NCI-H2081 treated with DMSO at 0.1 percent for 48 hours (cell line): ENCODE results near the gene SESN2.
"Not testable (repeated sequence)": the region's sequence is repeated elsewhere in the genome, so short reads cannot be mapped to it uniquely, and the experiment has no call there.

Experiments used
- DNase-seq: peaks from one replicate; lab custom pipeline; 2025; lab: John Stamatoyannopoulos, UW

The SESN2 gene

DNA sequence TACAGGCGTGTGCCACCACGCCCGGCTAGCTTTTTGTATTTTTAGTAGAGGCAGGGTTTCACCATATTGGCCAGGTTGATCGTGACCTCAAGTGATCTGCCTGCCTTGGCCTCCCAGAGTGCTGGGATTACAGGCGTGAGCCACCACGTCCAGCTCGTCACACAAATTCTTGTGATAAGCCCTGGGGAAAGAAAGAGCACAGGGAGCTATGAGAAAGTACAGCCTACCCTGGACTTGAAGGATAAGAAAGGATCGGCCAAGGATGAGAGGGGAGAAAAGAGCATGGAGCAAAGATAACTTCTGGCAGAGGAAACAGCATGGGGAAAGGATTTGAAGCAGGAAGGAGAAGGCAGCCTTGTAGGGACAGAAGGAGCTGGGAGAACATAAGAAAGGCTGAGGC is 29.2 kb downstream of the SESN2 start:
- DNase-seq = no peak

DNA sequence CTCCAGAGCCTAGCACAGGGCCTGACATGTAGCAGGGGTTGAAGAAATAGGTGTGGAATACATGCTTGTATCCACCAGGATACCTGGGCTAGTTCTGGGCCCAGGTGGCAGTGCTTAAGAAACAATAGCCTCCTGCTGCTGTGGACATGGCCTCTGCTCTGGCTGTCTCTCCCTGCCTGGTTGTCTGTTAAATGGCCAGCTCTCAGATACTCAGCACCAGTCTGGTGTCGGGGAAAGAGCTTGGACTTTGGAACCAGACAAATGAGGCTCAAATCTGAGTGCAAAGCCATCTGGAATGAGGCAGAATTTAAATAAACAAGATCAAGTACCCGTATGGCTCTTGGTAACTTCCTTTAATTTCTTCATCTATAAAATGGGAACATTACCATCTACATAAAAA is 31.5 kb downstream of the SESN2 start:
- no peak for DNase-seq

DNA sequence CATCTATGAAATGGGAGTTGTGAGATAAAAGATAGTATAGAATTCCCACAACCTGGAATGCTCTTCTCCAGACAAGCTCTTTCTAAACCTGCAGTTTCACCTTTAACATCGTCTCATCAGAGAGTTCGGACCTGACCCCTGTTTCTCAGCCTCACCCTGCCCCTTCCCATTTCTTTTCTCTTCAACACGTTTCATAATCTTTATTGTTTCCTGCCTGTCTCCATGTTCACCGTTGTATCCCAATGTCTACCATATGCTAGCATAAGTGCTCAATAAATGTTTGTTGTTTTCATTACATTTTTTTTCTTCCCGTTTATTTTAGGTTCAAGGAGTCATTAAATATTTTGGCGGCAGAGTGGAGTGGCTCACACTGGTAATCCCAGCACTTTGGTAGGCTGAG is 32.4 kb downstream of the SESN2 start:
- DNase-seq = no peak

DNA sequence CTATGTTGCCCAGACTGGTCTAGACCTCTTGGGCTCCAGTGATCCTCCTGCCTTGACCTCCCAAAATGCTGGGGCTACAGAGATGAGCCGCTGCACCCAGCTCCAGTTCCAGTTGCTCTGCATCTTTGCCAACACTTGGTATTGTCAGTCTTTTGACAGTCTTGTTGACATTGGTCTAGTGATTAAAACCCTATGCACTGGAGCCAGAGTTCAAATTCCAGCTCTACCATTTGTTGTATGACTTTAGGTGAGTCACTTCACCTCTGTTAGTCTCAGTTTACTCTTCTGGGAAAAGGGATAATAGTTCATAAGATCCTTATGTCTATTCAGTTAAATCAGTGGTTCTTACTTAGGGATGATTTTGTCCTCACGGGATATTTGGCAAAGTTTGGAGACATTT is 36.6 kb downstream of the SESN2 start:
- no peak for DNase-seq

DNA sequence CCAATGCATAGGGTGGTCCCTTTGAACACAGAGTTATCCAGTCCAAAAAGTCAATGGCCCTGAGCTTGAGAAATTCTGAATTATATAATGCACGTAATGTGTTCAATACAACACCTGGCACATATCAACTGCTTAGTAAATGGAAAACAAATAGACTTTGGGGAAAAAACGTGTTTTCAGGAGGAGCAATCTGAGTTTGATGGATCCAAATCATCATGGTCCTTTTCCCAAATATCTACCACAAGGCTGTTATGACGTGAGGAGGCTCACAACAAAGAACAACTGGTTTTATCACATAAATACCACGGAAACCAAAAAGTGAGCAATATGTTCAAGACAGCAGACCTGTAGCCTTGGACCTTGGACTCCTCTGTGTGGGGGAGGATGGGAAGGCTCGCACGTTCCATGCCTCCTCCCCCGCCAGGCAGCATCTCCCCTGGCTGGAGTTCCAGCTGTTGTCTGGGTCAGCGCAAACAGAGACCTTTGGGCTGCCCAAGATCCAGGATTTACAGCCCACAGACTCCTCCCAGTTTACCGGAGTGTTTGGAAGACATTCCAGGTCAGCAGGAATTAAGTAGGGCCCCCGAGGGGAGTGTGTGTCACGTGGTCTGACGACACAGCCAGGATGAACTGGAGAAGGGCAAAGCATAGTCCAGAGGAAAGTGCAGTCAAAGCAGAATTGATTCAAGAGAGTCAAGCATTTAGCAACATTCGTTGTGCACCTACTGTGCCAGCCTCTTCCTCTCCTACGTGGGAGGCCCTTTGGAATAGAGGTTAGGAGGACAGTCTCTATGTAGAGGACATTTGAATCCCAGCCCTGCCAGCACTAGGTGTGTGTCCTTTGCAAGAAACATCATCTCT is 37.3 kb downstream of the SESN2 start:
- DNase-seq = no peak

DNA sequence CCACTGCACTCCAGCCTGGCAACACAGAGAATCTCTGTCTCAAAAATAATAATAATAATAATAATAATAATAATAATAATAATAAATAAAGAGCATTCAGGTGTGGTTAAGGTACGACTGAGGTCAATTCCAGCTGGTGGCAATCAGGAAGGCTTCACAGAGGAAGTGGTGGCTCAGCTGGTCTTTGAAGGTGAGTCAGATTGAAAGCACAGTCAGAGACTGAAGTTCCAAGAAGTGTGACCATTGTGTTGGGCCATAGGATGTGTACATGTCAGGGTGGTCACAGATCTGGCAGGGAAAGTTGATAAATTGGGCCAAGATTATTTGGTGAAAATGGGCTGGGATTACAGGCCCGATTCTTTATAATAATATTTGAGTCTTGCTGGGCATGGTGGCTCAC is 38.5 kb downstream of the SESN2 start:
- DNase-seq = no peak

DNA sequence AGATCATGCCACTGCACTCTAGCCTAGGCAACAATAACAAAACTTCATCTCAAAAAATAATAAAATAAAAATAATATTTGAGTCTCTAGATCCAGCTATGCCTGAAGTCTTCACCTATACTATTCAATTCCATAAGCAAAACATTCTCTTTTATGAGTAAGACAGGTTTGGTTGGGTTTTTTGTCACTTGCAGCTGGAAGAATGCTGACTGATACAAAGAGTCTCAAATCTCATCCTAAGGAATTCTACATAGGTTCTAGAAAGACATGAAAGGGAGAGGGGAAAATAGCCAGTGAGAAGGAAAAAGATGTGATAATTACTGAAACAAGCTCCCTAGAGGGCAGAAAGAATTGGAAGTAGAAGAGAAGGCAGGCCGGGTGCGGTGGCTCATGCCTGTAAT is 39.1 kb downstream of the SESN2 start:
- DNase-seq = no peak

DNA sequence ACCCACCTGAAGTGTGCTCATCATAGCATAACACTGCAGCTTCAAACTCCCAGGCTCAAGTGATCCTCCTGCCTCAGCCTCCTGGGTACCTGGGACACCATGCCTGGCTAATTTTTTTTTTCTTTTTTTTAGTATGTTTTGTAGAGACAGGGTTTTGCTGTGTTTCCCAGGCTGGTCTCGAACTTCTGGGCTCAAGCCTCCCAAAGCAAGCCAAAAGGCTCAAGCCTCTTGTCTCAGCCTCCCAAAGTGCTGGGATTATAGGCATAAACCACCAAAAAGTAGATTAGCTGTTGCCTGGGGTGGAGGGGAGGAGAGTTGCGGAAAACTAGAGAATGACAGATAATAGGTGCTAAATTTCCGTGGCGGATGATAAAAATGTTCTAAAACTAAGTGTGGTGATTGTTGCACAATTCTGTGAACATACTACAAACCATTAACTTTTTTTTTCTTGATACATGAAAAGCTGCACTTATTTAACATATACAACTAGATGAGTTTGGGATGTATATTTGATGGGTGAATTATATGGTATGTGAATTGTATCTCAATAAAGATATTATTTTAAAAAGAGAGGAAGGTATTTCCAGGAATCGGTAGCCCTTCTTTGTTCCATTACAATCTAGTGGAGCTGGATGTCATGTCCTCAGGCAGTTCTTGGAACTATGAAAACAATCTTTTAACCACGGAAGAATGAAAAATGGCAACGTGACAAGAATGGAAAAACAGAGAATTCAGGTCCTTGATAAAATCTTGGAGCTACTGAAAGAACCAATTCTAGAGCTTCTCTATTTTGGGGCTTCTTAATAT is 42.3 kb downstream of the SESN2 start:
- no peak for DNase-seq

DNA sequence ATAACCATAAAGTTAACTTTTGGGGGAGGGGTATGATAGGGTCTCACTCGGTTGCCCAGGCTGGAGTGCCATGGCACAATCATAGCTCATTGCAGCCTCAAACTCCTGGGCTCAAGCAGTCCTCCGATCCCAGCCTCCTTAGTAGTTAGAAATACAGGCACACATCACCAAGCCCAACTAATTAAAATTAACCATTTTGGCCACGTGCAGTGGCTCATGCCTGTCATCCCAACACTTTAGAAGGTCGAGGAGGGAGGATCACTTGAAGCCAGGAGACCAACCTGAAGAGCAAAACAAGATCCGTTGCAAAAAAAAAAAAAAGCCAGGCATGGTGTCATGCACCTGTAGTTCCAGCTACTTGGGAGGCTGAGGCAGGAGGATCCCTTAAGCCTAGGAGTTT is 42.9 kb downstream of the SESN2 start:
- no peak for DNase-seq

DNA sequence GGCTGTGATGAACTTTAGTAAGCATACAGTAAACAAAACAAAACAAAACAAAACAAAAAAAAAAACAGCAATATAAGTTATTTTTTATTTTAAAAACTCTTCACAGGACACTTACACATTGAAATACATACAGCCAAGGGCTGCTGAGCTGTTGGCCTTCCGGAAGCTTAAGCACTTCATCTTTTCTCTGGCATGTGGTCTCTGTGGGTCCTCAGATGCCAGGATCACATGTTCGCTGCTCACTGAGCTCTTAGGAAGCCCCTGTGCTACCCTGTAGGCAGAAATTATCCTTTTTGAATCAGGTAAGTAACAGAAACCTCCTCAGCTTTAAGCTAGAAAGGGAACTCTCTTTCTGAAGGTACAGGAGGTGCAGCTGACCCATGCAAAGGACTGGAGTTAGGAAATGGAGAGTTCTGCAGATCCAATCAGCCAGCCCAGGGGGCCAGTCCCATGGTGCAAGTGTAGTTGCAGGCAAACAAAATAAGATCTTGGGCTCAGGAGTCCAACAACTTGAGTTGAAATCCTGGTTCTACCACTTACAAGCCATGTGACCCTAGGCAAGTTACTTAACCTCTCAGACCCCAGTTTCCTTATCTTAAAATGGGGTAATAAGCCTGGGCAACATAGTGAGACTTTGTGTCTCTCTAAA is 47.1 kb downstream of the SESN2 start:
- no peak for DNase-seq

DNA sequence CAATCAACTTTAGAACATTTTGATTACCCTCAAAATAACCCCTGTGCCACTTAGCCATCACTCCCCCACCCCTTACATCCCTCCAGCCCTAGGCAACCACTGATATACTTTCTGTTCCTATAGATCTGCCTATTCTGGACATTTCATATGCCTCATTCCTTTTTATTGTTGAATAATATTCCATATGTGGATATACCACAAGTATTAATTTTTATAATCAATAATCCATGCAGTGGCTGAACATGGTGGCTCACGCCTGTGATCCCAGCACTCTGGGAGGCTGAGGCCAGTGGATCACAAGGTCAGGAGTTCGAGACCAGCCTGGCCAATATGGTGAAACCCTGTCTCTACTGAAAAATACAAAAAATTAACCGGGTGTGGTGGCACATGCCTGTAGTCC is 49.4 kb downstream of the SESN2 start:
- DNase-seq = no peak

DNA sequence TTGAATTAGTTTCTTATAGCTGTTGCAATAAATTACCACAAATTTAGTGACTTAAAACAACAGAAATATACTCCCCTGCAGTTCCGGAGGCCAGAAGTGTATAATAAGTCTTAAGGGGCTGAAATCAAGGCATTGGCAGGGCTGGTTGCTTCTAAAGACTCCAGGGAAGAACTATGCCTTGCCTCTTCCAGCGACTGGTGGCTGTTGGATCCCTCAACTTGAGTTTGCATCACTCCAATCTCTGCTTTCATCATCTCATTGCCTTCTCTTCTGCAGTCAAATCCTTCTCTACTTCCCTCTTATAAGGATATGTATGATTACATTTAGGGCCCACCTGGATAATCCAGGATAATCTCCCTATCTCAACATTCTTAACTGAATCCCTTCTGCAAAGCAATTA is 50.4 kb downstream of the SESN2 start:
- DNase-seq = no peak

DNA sequence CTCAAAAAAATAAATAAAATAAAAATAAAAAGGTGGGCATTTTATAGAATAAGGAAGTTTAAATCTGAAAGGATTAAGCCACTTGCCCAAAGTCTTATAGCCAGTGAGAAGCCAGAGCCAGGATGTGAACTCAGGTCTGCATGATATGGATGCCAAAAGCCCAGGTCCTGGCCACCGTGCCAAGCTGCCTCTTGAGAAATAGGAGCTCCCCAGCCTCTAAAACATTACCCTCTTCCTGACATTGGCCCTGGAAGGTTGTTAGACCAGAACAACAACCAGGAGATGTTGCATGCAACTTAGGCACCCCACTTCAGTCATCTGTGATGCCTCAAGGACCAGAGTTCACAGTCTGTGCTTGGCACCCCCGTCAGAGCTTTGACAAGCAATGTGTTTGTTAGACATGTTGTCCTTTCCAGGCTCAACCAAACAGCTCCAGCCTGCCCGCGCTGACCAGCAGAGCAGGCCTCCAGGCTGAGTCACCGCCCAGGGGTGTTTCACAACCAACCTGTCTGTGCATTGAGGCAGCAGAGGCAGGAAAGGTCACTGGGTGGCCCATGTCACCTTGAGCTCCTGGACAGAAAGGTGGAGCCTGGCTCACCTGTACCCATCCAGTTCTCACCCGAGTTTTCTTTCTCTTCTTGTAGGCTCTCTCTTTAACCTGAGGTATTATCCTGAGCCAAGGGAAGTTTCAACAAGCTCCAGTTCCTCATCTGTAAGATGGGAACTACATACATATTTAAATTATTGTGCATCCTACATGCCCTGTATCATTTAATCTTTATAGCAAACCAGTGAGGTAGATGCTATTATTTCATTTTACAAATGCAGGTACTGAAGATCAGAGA is 54.6 kb downstream of the SESN2 start:
- no peak for DNase-seq

DNA sequence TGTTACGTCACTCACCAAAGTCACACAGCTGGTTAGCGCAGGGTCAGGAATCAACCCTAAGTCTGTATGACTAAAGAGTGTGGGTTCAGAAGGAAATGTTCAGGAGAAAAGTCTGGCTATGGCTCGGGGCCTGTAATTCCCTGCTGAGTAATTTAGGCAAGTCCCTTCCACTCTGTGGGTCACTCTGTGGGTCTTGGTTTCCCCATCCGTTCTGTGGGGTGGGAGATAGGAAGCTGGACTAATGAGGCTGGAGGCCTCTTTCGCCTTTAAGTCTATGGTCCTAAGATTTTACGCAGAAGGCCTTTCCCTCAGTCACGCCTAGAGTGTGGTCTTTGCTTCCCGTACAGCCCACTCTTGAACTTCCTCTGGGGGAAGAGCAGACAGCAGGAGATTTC is 55.2 kb downstream of the SESN2 start:
- no peak for DNase-seq

DNA sequence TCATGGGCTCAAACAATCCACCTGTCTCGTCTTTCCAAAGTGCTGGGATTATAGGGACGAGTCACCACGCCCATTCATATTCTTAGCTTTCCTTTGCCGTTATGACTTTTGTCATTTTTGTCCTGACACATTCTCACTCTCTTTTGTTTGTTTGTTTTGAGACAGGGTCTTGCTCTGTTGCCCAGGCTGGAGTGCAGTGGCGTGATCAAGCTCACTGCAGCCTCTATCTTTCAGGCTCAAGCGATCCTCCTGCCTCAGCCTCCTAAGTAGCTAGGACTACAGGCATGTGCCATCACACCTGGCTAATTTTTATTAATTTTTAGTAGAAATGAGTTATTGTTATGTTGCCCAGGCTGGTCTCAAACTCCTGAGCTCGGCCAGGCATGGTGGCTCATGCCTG is 57.7 kb downstream of the SESN2 start:
- DNase-seq = no peak

DNA sequence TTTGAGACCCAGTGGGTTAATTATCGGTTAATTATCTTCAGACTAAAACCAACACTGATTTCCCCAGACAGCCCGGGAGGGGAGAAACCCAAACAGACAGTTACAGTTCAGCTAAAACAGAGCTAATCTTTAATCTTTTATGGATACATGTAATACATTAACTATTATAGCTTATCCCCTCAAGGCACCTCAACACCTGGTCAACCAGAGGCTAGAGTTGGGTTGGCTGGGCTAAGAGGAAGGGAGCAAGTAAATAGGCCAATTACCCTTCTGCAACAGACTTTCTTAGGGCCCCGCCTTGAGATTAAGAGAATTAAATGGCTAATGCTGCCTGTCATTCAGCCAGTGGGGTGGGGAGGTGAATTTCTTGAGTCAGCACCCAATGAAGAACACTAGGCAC is 62.9 kb downstream of the SESN2 start:
- no peak for DNase-seq

DNA sequence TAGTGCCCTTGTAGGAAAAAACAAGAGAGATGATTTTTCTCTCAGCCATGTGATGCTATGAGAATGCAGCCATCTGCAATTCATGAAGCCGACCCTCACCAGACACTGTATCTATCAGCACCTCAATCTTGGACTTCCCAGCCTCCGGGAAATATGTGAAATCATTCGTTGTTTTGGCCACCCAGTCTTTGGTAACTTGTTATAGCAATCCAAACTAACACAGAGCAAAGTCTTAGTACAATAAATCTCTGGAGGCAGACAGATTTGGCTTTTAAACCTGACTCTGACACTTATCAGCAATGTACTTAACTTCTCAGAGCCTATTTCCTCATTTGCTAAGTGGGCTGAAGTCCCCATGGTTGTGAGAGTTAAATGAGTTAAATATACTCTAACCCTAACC is 64.4 kb downstream of the SESN2 start:
- DNase-seq = no peak

DNA sequence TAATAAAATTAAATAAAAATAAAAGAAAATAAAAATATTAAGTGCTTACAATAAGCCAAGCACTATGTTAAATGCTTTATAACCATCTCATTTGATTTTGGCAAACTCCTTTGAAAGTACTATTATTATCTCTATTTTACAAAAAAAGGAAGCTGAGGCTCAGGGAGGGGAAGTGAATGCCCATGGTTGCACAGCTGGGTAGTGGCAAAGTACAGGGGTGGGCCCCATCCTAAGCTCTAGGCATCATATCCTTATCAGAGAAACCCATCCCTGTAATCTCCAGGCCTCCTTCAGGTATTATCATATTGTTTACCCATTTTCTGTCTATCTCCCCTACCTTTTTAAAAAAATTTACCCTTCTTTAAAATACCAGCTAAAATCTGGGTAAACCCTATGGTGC is 67.2 kb downstream of the SESN2 start:
- no peak for DNase-seq

DNA sequence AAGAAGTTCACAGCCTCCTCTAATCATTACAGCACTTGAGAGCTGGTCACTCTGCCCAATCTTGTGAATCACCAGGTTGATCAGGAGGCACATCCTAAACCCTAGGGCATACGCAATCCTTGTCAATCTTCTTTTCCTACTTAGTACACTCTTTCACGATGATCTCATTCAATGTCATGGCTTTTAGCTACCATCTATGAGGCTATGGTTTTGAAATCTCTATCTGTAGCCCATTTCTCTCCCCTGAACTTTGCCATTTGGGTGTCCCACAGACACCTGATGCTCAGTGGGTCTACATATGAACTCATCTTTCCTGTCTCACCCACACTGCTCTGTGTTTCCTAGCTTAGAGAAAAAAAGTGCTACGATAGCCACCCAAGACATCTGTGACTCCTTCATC is 67.7 kb downstream of the SESN2 start:
- no peak for DNase-seq

DNA sequence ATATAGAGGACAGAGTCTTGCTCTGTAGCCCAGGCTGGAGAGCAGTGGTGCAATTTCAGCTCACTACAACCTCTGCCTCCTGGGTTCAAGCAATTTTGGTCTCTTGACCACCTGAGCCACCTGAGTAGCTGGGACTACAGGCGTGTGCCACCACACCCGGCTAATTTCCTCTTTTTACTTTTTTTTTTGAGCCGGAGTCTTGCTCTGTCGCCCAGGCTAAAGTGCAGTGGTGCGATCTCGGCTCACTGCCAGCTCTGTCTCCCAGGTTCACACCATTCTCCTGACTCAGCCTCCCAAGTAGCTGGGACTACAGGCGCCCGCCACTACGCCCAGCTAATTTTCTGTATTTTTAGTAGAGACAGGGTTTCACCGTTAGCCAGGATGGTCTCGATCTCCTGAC is 68.1 kb downstream of the SESN2 start:
- DNase-seq = not testable (repeated sequence)

DNA sequence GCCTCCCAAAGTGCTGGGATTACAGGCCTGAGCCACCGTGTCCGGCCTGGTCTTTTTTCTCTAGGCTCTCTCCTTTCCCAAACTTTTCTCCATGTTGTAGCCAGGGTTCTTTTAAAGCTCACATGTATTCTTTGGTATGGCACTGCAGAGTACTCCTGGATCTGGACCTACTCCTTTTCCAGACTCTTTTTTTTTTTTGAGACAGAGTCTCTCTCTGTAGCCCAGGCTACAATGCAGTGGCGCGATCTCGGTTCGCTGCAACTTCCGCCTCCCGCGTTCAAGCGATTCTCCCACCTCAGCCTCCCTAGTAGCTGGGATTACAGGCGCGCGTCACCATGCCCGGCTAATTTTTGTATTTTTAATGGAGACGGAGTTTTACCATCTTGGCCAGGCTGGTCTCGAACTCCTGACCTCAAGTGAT is 68.9 kb downstream of the SESN2 start:
- no peak for DNase-seq
